Measurements from ENCODE around the gene M1AP. TPM values are rescaled to one million over a fixed set of nuclear protein-coding genes. Genes with fewer than 3 reads are reported as not detected.

M1AP gene
- total RNA-seq, 4 donors from 2014 or later = 0.81 TPM; not detected in 3

DNA sequence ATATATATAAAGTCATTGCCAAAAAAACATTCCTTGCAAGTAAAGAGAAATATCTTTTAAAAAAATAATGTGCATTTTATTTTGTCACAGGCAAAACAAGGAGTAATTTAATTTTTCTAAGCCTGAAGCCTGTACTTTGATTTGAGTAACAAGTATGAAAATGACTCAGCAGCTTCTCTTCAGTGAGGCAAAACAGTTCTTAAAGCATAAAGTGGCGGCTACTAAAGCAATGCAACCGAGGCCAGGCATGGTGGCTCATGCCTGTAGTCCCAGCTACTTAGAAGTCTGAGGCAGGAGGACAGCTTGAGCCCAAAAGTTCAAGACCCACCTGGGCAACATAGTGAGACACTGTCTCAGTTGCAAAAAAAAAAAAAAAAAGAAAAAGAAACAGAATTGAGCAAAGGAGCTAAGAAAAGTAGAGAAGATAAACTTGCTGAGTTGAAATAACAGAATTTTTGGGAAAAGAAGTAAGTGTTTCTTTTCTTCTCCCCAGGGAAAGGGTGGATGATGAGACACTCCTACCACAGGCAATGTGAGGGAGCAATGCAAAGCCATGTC is 64.0 kb downstream of the M1AP start:
- H3K36me3 ChIP-seq = no peaks in the 10 kb centered on the region
- H3K9me3 ChIP-seq = no peaks in the 10 kb centered on the region
- no peak for ATAC-seq
- no peak overlapping the region for H3K27ac ChIP-seq
- 59 to 73% methylated on average over 2 of the region's 2 CpGs for WGBS, 2 donors (ENCODE audit: low coverage in 1 of 2)
- TF ChIP-seq POLR2A (IDR thresholded peaks at IDR 0.05) (no peak), EP300 (IDR thresholded peaks at IDR 0.05) (no peak), POLR2AphosphoS5 (IDR thresholded peaks at IDR 0.05) (no peak)
- TF ChIP-seq, protein P1, sequence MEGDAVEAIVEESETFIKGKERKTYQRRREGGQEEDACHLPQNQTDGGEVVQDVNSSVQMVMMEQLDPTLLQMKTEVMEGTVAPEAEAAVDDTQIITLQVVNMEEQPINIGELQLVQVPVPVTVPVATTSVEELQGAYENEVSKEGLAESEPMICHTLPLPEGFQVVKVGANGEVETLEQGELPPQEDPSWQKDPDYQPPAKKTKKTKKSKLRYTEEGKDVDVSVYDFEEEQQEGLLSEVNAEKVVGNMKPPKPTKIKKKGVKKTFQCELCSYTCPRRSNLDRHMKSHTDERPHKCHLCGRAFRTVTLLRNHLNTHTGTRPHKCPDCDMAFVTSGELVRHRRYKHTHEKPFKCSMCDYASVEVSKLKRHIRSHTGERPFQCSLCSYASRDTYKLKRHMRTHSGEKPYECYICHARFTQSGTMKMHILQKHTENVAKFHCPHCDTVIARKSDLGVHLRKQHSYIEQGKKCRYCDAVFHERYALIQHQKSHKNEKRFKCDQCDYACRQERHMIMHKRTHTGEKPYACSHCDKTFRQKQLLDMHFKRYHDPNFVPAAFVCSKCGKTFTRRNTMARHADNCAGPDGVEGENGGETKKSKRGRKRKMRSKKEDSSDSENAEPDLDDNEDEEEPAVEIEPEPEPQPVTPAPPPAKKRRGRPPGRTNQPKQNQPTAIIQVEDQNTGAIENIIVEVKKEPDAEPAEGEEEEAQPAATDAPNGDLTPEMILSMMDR (IDR thresholded peaks at IDR 0.05) = no peak
- H3K4me1 ChIP-seq = no peaks in the 10 kb centered on the region
- H3K4me3 ChIP-seq = no peak overlapping the region
- peaks cover 22% of the 10 kb centered on the region for H3K27me3 ChIP-seq

DNA sequence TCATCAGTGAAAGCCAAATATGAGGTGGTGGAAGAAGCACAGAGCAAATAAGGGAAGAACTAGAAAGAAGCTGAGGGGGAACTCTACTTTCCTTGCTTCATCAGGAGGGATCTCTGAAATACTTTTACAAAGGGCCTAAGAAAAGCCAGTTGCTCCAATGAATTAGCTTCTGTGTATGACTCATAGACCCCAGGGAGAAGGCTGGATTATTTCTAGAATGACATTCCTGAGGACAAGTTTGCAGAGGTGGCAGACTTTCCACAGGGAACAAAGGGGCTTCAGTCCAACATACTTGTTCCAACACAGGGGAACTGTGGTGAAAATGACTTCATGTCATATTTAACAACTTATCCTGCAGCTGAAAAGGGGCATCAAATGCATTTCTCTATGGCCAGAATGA is 64.6 kb downstream of the M1AP start:
- H3K27me3 ChIP-seq = peaks cover 16% of the 10 kb centered on the region
- H3K36me3 ChIP-seq = no peaks in the 10 kb centered on the region
- H3K27ac ChIP-seq = no peak overlapping the region
- no peak for ATAC-seq
- no peaks in the 10 kb centered on the region for H3K9me3 ChIP-seq
- H3K4me3 ChIP-seq = no peak overlapping the region
- TF ChIP-seq EP300 (IDR thresholded peaks at IDR 0.05) (no peak), POLR2AphosphoS5 (IDR thresholded peaks at IDR 0.05) (no peak), POLR2A (IDR thresholded peaks at IDR 0.05) (no peak)
- TF ChIP-seq, protein P1 (IDR thresholded peaks at IDR 0.05) = no peak
- H3K4me1 ChIP-seq = no peaks in the 10 kb centered on the region

DNA sequence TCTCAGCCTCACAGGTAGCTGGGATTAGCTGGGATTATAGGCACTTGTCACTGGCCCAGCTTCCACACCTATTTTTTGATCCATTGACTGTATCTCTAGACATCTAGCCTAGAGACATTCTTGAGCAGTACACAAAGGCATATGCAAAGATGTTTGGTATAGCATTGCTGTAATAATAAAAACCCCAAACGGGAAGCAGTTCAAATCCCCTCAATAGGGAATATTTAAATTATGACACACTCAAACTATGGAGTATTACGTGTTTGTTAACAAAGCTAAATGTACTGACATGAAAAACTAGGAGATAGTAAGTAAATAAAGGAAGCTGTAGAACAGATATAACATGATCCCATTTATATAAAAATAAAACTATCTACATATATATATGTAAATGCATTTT is 65.9 kb downstream of the M1AP start:
- no peak for ATAC-seq
- TF ChIP-seq EP300 (IDR thresholded peaks at IDR 0.05) (no peak), POLR2A (IDR thresholded peaks at IDR 0.05) (no peak), POLR2AphosphoS5 (IDR thresholded peaks at IDR 0.05) (no peak)
- TF ChIP-seq, protein P1 (IDR thresholded peaks at IDR 0.05) = no peak
- no peak overlapping the region for H3K27ac ChIP-seq
- H3K4me3 ChIP-seq = no peak overlapping the region
- peaks cover 12% of the 10 kb centered on the region for H3K27me3 ChIP-seq
- H3K4me1 ChIP-seq = no peaks in the 10 kb centered on the region
- WGBS, 2 donors (ENCODE audit: low coverage in 1 of 2) = 59 to 75% methylated on average over 1 to 2 of the region's 2 CpGs
- H3K36me3 ChIP-seq = no peaks in the 10 kb centered on the region
- no peaks in the 10 kb centered on the region for H3K9me3 ChIP-seq

DNA sequence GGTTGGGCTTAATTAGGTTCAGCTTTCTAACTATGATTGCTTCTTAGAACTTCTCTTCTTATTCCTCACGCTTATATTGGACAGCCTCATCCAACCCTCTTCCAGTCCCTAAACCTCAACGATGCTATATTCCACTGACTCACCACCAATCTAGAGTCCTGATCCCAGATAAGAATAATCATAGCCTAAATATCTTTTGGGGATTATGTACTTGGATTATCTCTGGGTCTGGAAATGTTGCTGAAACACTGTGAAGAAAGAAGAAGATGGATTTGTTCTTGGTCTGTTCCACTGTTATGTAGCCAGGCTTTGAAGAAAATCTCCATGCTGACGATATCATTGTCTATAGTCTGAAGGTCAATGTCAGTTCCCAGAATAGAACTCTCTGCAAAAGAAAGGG is 66.7 kb downstream of the M1AP start:
- H3K4me1 ChIP-seq = no peaks in the 10 kb centered on the region
- no peak overlapping the region for H3K27ac ChIP-seq
- H3K36me3 ChIP-seq = no peaks in the 10 kb centered on the region
- WGBS, 2 donors (ENCODE audit: low coverage in 1 of 2) = 72 to 82% methylated on average over 3 of the region's 3 CpGs
- ATAC-seq = no peak
- H3K4me3 ChIP-seq = no peak overlapping the region
- TF ChIP-seq POLR2A (IDR thresholded peaks at IDR 0.05) (no peak), EP300 (IDR thresholded peaks at IDR 0.05) (no peak), POLR2AphosphoS5 (IDR thresholded peaks at IDR 0.05) (no peak)
- TF ChIP-seq, protein P1 (IDR thresholded peaks at IDR 0.05) = no peak
- H3K27me3 ChIP-seq = peaks cover 12% of the 10 kb centered on the region
- H3K9me3 ChIP-seq = no peaks in the 10 kb centered on the region

DNA sequence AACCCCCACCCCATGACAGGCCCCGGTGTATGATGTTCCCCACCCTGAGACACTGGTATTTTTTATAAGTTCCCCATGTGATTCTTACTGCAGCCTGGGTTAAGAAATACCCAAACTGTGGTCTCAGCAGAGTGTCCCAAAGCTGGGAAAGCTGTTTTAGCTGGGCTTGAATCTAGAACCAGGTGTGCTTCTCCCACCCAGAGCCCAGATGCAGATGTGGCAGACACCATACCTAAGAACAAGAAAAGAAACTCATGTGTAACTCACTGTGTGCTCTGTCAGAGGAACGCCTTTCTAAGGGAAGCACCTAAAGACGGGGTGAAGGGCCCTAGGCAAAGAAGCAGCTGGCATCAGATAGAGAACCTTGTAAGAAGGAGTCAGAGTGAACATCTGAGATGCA is 69.7 kb downstream of the M1AP start:
- Histone ChIP-seq H3K4me1 (no peaks in the 10 kb centered on the region), H3K9me3 (no peaks in the 10 kb centered on the region), H3K27ac (no peak overlapping the region), H3K27me3 (peaks cover 18% of the 10 kb centered on the region), H3K36me3 (no peaks in the 10 kb centered on the region), H3K4me3 (no peak overlapping the region)
- no peak for ATAC-seq
- WGBS, 2 donors (ENCODE audit: low coverage in 1 of 2) = 63 to 94% methylated on average over 2 of the region's 3 CpGs
- TF ChIP-seq POLR2AphosphoS5 (IDR thresholded peaks at IDR 0.05) (no peak), EP300 (IDR thresholded peaks at IDR 0.05) (no peak), POLR2A (IDR thresholded peaks at IDR 0.05) (no peak)
- TF ChIP-seq, protein P1 (IDR thresholded peaks at IDR 0.05) = no peak
